HG03565 (cell line): Measurements from ENCODE around the gene UBE2R2.
"Not testable (repeated sequence)": the region's sequence is repeated elsewhere in the genome, so short reads cannot be mapped to it uniquely, and the experiment has no call there.

Experiments used
- ATAC-seq: cut with Tn5 transposase; IDR thresholded peaks from one replicate; pipeline ENCODE4 v1.9.1; 2021; ENCODE audit warnings: mild to moderate bottlenecking, moderate library complexity; ENCODE audit not compliant: unreplicated experiment

The UBE2R2 gene

GRCh38 chr9:33816327-33817252, at the start of gene UBE2R2:
UBE2R2 (plus strand) TSS chr9:33817160; CDS start chr9:33817758, 598 bp downstream.
- peak; percentile 43 for ATAC-seq

- ATAC-seq, result not testable (repeated sequence)
These were observed 46.6 kb upstream of the UBE2R2 start for GRCh38 chr9:33770156-33770880.

- ATAC-seq, result not testable (repeated sequence)
These were observed 43.8 kb upstream of the UBE2R2 start for GRCh38 chr9:33773135-33773534.

- ATAC-seq, result not testable (repeated sequence)
These were observed 42.8 kb upstream of the UBE2R2 start for GRCh38 chr9:33774074-33774659.

- no peak for ATAC-seq
These were observed 40.4 kb upstream of the UBE2R2 start for GRCh38 chr9:33776578-33776977.

GRCh38 chr9:33778700-33779351, 38.1 kb upstream of the UBE2R2 start:
- peak; percentile 73 for ATAC-seq

GRCh38 chr9:33780276-33780675, 36.7 kb upstream of the UBE2R2 start:
- no peak for ATAC-seq

GRCh38 chr9:33781736-33782135, 35.2 kb upstream of the UBE2R2 start:
- ATAC-seq, result no peak

- ATAC-seq, result no peak
These were observed 34.4 kb upstream of the UBE2R2 start for GRCh38 chr9:33782395-33783152.

GRCh38 chr9:33785914-33786313, 31.0 kb upstream of the UBE2R2 start:
- ATAC-seq, result no peak

GRCh38 chr9:33786681-33787080, 30.3 kb upstream of the UBE2R2 start:
- ATAC-seq, result no peak

GRCh38 chr9:33787839-33788238, 29.1 kb upstream of the UBE2R2 start:
- no peak for ATAC-seq

GRCh38 chr9:33789429-33789828, 27.5 kb upstream of the UBE2R2 start:
- not testable (repeated sequence) for ATAC-seq

- ATAC-seq, result no peak
These were observed 25.8 kb upstream of the UBE2R2 start for GRCh38 chr9:33791117-33791516.

- not testable (repeated sequence) for ATAC-seq
These were observed 23.5 kb upstream of the UBE2R2 start for GRCh38 chr9:33793496-33793895.

GRCh38 chr9:33794560-33794959, 22.4 kb upstream of the UBE2R2 start:
- ATAC-seq, result no peak

GRCh38 chr9:33795281-33795680, 21.7 kb upstream of the UBE2R2 start, which contains the start of gene PRSS3:
PRSS3 (plus strand) TSS chr9:33795561; CDS start chr9:33795574, 13 bp downstream.
- no peak for ATAC-seq

GRCh38 chr9:33795819-33796218, 21.1 kb upstream of the UBE2R2 start:
- no peak for ATAC-seq

- not testable (repeated sequence) for ATAC-seq
These were observed 20.3 kb upstream of the UBE2R2 start for GRCh38 chr9:33796679-33797078.

GRCh38 chr9:33797837-33798236, 19.1 kb upstream of the UBE2R2 start:
- ATAC-seq, result no peak
